HG03066 (cell line): ENCODE measurements around the gene HORMAD2.
"Not testable (repeated sequence)": the region's sequence is repeated elsewhere in the genome, so short reads cannot be mapped to it uniquely, and the experiment has no call there.

Experiments
- ATAC-seq: cut with Tn5 transposase; IDR thresholded peaks from one replicate; pipeline ENCODE4 v1.9.1; 2021; ENCODE audit warnings: low read depth; ENCODE audit not compliant: unreplicated experiment

Gene HORMAD2

GRCh38 chr22:30205281-30206115, 125.2 kb downstream of the HORMAD2 start:
- ATAC-seq = no peak

DNA sequence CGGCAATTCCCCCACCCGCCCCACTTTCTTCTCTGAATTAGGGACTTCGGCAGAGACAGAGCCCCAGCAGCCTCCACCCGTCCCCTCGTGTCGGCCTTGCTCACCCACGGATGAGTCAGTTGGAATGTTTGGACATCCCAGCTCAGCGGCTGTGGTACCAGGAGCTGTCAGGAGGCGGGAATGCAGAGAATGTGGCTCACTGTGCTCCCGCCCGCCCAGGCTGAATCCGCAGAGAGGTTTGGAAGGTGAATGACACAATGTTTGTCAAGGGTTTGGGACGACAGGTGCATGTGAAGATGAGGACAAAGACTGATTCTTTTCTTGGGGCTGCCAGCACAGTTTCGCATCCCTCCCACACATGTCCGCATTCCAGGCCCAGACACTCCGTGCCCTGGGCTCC, 126.7 kb downstream of the HORMAD2 start:
- no peak for ATAC-seq

DNA sequence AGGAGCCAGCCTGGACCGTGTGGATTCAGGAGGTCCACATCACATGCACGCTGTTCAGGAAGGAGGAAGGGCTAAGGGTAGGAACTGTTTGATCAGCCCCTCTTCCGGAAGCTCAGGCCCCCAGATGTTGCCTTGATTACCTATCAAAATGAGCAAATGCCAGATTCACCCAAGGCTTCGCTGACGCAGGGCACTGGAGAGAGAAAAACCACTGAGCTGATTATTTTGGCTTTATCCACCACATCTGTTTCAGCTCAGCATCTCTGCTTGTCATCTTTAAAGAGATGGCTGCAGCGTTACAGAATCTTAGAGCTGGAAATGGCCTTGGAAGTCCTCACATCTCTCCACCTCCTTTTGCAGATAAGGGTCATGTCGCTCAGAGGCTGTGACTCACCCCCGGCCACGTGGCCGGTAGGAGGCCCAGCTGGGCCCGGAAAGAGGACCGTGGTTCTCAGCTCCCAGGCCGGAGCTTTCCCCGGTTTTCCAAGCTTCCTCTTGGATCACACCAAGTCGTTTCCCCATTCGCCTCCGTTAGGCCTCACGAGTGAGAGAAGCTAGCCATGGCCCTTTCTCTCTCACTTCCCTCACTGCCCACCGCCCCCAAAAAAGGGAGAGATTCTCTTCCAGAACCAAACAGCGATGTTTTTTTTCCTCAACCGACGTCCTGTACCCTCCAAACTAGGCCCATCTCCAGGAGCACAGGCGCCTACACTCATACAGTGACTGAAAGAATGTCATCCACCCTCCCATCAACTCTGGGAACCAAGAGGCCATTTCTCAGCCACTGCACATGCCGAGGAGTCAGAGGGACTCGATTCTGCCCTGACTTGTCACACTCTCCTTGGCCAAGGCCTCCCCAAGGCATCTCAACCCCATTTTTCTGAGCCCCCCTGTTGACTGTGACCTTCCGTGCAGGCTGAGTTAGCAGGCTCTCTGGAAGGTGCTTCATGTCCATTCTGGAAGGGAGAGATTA, 128.7 kb downstream of the HORMAD2 start:
- ATAC-seq = no peak

GRCh38 chr22:30209642-30210041, 129.4 kb downstream of the HORMAD2 start:
- no peak for ATAC-seq

DNA sequence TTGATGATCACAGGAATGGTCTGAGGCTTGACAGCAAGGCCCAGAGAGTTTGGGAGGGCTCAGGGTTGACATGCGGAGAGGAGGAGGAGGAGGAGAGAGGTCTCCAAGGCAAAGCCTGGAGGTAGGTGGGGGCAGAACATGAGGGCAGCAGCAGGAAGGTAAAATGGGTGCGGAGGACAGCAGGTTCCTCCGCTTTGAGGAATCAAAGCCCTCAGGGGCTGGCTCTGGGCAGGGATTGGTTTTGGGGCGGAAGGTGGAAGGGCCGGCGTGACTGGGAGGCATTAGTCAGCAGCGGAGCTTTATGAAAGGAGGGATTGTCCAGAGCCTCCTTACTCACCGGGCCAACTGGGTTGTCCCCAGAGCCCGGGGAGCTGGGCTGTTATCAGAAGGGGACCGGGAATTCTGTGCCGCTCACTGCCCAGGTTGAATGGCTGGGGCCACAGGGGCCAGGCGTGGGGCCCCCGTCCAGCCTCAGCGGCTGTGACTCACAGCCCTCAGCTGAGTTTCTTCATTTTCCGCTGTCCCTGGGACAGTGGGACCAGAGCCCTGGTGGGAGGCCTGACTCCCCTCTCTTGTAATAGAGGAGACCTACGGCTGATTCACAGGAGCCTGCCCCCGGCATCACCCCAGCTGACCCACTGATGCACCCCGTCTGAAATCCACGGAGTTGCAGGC, 130.1 kb downstream of the HORMAD2 start:
- no peak for ATAC-seq

DNA sequence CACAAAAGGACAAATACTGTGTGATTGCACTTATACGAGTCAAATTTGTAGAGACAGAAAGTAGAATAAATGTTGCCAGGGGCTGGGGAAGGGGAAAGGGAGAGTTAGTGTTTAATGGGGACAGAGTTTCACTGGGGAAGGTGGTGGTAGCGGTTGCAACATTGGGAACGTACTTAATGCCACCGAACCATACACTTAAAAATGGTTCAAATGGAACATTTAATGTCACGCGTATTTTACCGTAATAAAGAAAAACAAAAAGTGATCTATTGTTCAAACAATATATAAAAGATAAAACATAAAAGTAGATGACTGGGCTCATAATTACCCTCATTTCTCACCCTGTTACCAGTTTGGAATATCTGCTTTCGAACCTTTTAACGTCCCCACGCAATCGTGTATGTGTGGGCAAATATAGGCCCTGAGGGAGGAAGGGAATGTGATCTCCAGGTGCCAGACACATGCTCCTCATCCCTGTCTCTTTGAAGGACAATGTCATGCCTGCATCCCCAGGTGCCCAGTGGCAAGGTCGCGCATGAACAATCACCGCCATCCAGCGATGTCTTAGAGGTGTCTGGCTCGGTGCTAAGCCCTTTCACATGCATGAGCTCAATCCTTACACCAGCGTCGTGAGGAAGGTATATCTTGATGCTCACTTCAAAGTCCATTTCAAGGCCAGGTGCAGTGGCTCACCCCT, 131.0 kb downstream of the HORMAD2 start:
- no peak for ATAC-seq

- no peak for ATAC-seq
Measured at GRCh38 chr22:30212363-30212995, 132.2 kb downstream of the HORMAD2 start.

DNA sequence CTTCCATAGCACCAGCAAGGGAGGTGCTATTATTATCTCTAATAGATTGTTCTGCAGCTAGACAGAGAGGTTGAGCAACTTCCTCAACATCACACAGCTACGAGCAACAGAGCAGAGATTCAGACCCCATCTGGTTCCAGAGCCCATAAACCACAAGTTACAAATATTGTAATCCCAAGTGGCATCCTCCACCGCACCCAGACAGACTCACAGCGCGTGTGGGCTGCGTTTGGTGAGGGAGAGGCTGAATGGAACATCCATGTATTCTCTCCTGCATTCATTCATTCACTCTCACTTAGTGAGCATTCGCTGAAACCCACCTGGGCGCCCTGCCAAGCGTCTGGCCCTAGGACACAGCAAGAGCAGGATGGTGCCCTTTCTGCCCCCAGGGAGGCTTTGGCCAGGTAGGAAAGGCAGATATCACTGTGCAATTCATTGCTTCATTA, 132.8 kb downstream of the HORMAD2 start:
- no peak for ATAC-seq

DNA sequence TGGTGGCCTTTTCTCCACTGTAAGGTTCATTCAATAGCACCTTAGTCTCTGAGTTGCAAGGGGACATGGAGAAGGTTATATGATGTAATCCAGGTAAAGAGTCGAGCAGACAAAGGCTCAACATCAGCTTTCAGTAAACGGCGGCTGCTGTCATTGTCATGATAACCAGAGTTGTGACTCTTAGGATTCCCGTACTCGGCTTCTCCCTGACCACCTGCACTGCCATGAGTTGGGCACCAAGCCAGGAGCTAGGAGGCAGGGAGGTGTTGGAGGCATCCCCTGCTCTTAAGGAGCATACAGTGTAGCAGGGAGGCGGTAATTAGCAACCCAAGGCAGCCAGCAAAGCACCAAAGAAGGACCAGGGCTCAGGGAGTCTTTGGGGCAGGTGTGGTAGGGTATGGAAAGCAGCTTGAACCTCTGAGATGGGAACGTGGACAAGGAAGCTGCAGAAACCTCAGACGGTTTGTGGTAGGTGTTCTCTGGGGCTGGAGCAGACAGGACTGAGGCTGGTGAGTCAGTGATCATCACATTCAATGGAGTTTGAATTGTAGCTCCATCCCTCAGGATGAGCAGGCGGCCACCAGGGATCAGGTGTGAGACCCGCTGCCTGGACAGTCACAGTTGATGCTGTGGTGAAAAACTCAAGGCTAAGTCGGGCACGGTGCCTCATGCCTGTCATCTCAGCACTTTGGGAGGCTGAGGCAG, 134.6 kb downstream of the HORMAD2 start:
- no peak for ATAC-seq

DNA sequence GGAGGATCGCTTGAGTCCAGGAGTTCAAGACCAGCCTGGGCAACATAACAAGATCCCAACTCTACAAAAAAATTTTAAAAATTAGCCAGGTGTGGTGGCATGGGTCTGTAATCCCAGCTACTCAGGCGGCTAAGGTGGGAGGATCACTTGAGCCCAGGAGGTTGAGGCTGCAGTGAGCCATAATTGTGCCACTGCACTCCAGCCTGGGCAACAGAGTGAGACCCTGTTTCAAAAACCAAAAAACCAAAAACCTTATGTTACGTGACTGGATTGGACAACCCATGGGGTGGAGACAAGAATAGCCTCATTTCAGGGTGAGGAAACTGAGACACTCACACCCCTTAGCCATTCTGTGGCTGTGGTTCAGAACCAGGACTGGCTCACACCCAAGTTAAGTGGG, 136.0 kb downstream of the HORMAD2 start:
- ATAC-seq = not testable (repeated sequence)

GRCh38 chr22:30216710-30217109, 136.4 kb downstream of the HORMAD2 start:
- no peak for ATAC-seq

DNA sequence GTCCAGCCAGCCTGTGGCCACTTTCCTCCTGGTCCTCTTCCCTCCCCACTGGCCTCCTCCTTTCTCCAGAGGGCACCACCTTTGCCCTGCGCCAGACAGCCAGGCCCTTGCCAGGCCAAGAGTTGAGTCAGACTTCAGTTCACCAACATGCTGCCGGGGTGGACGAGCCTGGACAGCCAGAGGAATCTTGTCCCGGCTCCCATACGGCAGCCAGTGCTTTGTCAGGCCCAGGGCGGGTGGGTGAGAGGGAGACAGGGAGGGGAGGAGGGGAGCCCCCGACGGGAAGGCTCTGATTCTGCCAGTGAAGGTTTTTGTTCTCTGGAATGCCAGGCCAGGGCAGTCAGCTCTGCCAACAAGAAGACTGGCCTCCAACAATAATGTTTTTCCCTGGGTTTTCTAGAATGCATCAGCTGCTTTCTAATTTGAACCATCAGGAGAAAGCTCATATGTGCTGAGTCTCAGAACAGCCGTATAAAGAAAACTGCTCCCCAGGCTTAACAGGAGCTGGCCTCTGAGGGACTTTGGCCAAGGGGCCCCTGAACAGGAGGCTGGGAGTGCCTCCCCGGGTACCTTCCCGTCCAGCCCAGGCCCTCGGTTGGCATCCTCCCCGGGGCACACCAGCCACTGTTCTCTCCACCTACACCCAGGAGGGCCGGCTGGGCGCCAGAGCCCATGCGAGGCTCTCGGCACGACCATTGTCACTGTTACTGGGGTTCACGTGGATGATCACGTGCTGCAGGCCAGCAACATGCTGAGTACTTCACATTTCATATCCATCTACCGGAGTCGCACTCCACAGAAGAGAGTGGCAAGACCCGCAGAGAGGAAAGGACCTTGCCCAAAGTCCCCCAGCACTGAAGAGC, 137.7 kb downstream of the HORMAD2 start:
- ATAC-seq = no peak

DNA sequence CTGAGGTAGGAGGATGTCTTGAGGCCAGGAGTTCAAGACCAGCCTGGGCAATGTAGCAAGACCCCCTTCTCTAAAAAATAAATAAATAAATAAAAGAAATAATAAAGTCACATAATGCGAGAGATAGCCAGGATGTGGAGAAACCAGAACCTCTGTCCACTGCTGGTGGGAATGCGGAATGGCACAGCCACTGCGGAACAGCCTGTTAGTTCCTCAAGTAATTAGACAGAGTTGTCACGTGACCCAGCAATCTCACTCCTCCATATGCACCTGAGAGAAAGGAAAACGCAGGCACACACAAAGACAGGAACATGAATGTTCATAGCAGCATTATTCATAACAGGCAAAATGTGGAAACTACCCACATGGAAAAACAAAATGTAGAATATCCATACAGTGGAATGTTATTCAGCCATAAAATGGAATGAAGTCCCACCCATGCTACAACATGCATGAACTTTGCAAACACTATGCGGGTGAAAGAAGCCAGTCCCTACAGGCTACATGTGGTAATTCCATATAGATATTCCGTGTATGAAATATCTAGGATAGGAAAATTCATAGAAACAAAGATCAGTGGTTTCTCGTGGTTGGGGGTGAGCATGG, 138.9 kb downstream of the HORMAD2 start:
- no peak for ATAC-seq

- no peak for ATAC-seq
Measured at GRCh38 chr22:30219668-30220278, 139.5 kb downstream of the HORMAD2 start.

DNA sequence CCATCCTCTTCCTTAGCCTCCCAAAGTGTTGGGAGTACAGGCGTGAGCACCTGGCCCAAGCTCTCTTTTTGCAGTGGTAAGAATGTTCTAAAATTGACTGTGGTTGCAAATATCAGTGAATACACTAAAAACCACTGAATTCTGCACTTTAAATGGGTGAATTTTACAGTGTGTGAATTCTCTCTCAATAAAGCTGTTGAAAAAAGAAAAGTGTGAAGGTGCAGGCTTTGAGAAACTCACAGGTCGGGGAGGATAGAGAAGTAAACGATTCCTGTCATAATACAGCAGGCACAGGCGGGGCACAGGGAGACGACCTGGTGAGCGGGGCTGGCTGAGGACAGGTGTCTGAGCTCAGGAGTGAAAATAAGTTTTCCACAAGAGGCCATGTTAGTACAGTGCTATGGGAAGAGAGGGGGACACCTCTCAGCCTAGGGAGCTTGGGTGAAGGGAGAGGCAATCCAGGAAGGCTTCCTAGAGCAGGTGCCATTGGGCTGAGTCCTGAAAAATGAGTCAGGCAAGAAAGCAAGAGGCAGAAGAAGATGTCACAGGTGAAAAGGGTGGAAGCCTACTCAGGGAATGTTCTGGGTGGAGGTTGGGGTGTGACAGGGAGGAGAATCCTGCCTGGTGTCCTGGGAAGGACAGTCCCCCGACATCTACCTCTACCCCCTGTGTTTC, 140.2 kb downstream of the HORMAD2 start:
- no peak for ATAC-seq

DNA sequence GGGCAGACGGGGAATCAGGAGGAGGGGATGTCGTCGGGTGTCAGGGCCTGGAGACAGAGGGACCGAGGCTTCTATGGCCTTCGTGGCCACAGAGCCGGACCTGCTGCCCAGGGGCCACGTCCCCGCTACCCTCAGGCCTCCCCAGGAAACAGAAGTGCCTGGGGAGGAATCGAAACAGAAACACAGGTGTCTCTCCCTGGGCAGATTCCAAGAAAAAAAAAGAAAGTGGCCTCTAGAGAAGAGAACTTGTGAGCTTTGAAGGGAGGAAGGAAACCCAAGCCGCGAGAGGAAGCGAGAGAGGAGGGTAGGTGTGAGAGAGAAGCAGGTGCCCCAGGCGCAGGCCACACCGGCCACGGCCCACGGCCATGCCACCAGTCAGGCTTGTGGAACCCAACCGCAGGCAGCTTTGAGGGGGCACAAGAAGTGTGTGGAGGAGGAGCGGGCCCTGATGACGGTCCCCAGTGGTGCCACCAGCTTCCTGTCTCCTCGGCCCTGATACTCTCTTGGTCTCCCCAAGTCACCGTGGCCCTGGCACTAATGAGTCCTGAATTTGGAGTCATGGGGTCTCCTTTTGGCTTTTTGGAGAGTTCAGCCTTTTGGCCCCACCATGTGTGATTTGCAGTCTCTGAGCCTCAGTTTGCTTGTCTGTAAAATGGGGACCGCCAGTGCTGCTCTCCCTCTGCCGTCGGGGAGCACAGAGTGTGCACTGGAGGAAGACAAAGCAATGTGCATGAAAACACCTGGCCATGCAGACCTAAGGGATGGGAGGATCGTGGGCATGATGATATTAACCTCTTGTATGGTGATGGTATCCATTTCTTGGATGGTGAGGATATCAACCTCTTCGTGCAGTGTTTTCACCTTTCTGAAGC, 141.1 kb downstream of the HORMAD2 start:
- ATAC-seq = no peak
